Measurements from ENCODE around the gene GIMAP7.
"Not testable (repeated sequence)": the region's sequence is repeated elsewhere in the genome, so short reads cannot be mapped to it uniquely, and the experiment has no call there.

Gene GIMAP7
- 36.8 to 436 (median 88.6) reads per million in 3 experiments for total RNA-seq

- peak; percentile 77 for DNase-seq
These were observed at the start of gene GIMAP7 for GRCh38 chr7:150514748-150515222. Gene GIMAP7 (plus strand): TSS chr7:150514872. CDS start chr7:150519975, 5,103 bp downstream.

- DNase-seq, result no peak
These were observed 49.7 kb upstream of the GIMAP7 start for GRCh38 chr7:150464962-150465361.

GRCh38 chr7:150465414-150465813 lies 49.3 kb upstream of the GIMAP7 start:
- DNase-seq, result no peak

GRCh38 chr7:150466477-150466876 lies 48.2 kb upstream of the GIMAP7 start:
- no peak for DNase-seq

GRCh38 chr7:150468241-150468640 lies 46.4 kb upstream of the GIMAP7 start:
- DNase-seq, result no peak

- no peak for DNase-seq
These were observed 42.8 kb upstream of the GIMAP7 start for GRCh38 chr7:150471886-150472285.

GRCh38 chr7:150473902-150474301 lies 40.8 kb upstream of the GIMAP7 start:
- no peak for DNase-seq

GRCh38 chr7:150476285-150476684 lies 38.4 kb upstream of the GIMAP7 start:
- DNase-seq, result no peak

GRCh38 chr7:150476819-150477631 lies 37.6 kb upstream of the GIMAP7 start:
- DNase-seq, result peak; percentile 49

GRCh38 chr7:150479023-150479716 lies 35.5 kb upstream of the GIMAP7 start:
- peak; percentile 76 for DNase-seq

GRCh38 chr7:150481186-150481920 lies 33.3 kb upstream of the GIMAP7 start:
- peak; percentile 74 for DNase-seq

- DNase-seq, result no peak
These were observed 32.8 kb upstream of the GIMAP7 start for GRCh38 chr7:150481922-150482321.

- not testable (repeated sequence) for DNase-seq
These were observed 31.2 kb upstream of the GIMAP7 start for GRCh38 chr7:150483514-150483913.

- peak; percentile 81 for DNase-seq
These were observed 30.6 kb upstream of the GIMAP7 start for GRCh38 chr7:150484071-150484470.

- DNase-seq, result no peak
These were observed 27.0 kb upstream of the GIMAP7 start for GRCh38 chr7:150487625-150488024.

- no peak for DNase-seq
These were observed 24.9 kb upstream of the GIMAP7 start for GRCh38 chr7:150489782-150490181.

- not testable (repeated sequence) for DNase-seq
These were observed 21.2 kb upstream of the GIMAP7 start for GRCh38 chr7:150493442-150493841.

- DNase-seq, result peak; percentile 66
These were observed 12.2 kb upstream of the GIMAP7 start for GRCh38 chr7:150502519-150502918.

GRCh38 chr7:150503155-150503554 lies 11.5 kb upstream of the GIMAP7 start:
- no peak for DNase-seq

GRCh38 chr7:150503581-150503980 lies 11.1 kb upstream of the GIMAP7 start:
- DNase-seq, result no peak

GRCh38 chr7:150507947-150508602 lies 6.6 kb upstream of the GIMAP7 start:
- no peak for DNase-seq

- DNase-seq, result no peak
These were observed 3.6 kb upstream of the GIMAP7 start for GRCh38 chr7:150511048-150511447.

- DNase-seq, result no peak
These were observed 914 bp upstream of the GIMAP7 start for GRCh38 chr7:150513758-150514157.
